ENCODE data around the gene ITSN1.

DNA sequence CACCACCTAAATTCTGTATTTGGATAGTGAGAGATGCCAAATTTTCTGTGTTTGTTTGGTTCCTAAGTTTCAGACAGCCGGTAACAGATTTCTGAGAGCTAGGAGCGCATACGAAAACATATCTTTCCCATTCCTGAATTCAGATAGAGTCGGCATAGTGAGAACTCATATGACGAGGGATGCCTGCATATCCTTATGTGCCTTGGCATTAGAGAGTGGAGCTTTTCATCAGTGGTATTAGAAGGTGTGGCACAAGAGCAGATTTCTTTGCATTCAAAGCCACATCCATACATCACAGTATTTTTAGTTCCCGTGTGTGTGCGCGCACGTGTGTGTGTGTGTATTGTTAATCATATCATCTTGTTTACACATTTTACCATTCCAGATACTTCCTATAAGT lies 187.5 kb downstream of the ITSN1 start:
- no peak for TF ChIP-seq CTCF (IDR thresholded peaks at IDR 0.05)
- no peak for TF ChIP-seq POLR2A (IDR thresholded peaks at IDR 0.05)
